Upper lobe of right lung (tissue), 1 donor: ENCODE results near the gene WDR89. TPM values are rescaled to one million over a fixed set of nuclear protein-coding genes. Genes with fewer than 3 reads are reported as not detected.
"Not testable (repeated sequence)": the region's sequence is repeated elsewhere in the genome, so short reads cannot be mapped to it uniquely, and the experiment has no call there.

Experiments used
- ATAC-seq: fragments of 200-7000 bp; cut with Tn5 transposase; one replicate; pipeline ENCODE4 v1.9.1; 2020; ENCODE audit warnings: mild to moderate bottlenecking, moderate library complexity
- DNase-seq: peaks from one replicate; pipeline ENCODE4 v3.0.0-alpha.2; 2020
- H3K27ac ChIP-seq: fragments of 200-600 bp; one replicate; pipeline ENCODE4 v1.8.0; 2022
- H3K27me3 ChIP-seq: fragments of 200-600 bp; one replicate; pipeline ENCODE4 v1.8.0; 2022; ENCODE audit warnings: mild to moderate bottlenecking
- H3K36me3 ChIP-seq: fragments of 200-600 bp; one replicate; pipeline ENCODE4 v1.8.0; 2022
- H3K4me1 ChIP-seq: fragments of 200-600 bp; one replicate; pipeline ENCODE4 v1.8.0; 2022
- H3K4me3 ChIP-seq: fragments of 200-600 bp; one replicate; pipeline ENCODE4 v1.8.0; 2022; ENCODE audit warnings: mild to moderate bottlenecking
- H3K9me3 ChIP-seq: fragments of 200-600 bp; one replicate; pipeline ENCODE4 v1.8.0; 2022
- CTCF ChIP-seq: fragments of 200-600 bp; IDR thresholded peaks from one replicate; pipeline ENCODE4 v1.8.0; 2022; ENCODE audit warnings: antibody characterized with exemption
- intact Hi-C: fragments of 100-400 bp; cut with DNase I; formaldehyde crosslinking; loops from one replicate; pipeline ENCODE4 v1.11.0; 2022
- total RNA-seq: library from RNA; stranded (reverse); fragmentation: NEBNext Ultra II Directional; extraction: Animal tissue kit (Norgen Biotek cat#: 25700); gene quantifications from one replicate; pipeline ENCODE4 v1.2.1, GENCODE V29; 2021
- donor health status: DM: no; HTN: yes; CAD: no; lungs with severe emphysema.

The WDR89 gene
- total RNA-seq, 1 donor from 2014 or later = 12.4 TPM

DNA sequence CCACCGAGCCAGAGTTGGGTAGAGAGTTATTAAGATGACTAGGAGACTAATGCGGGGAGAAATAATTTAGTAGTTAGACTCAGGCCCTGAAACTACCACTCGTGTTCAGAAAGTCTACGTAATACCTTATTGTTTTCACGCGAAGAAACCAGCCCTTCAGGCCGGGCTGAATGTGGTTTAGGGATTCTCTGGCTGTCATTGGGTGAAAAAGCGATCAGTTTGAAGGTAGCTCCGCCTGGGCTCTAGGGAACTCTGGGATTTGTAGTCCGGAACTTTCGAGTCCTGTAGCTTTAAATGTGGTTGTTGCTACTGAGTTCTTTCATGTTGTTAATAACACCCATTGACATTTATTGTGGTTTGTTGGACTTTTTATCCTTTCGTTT, 549 bp upstream of the WDR89 start:
- Histone ChIP-seq H3K27me3 (no peaks in the 10 kb centered on the region), H3K36me3 (no peaks in the 10 kb centered on the region), H3K27ac (peak overlapping the region; percentile 93), H3K4me3 (peak overlapping the region; percentile 68), H3K4me1 (no peaks in the 10 kb centered on the region), H3K9me3 (no peaks in the 10 kb centered on the region)
- peak; percentile 76 for DNase-seq
- intact Hi-C loops = no loop called here
- no peak for TF ChIP-seq CTCF
- ATAC-seq = peak; percentile 82

DNA sequence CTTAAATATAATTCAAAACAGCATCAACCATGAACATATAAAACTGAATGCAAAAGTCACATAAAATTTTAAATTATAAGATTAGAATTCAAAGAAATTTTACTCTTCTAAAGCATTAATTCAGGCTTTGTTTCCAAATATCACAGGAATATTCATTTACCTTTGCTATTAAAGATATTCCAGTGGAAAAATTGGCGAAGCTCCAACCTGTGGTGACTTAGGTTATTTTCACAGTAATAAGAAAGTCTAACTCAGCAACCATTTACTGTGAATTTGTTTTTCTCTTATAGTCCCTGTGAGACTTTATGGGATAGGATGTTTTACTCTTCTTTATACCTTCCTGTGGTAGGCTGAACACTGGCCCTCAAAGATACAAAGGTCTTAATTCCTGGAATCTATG, 3.2 kb downstream of the WDR89 start:
- intact Hi-C loops = no loop called here
- H3K27ac ChIP-seq = no peak overlapping the region

DNA sequence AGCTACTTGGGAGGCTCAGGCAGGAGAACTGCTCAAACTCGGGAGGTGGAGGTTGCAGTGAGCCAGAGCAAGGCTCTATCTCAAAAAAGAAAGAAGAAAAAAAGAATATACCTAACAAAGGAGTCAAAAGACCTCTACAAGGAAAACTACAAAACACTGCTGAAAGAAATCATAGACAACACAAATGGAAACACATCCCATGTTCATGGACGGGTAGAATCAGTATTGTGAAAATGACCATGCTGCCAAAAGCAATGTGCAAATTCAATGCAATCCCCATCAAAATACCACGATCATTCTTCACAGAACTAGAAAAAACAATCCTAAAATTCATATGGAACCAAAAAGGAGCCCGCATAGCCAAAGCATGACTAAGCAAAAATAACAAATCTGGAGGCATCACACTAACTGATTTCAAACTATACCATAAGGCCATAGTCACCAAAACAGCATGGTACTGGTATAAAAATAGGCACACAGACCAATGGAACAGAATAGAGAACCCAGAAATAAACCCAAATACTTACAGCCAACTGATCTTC, 5.5 kb downstream of the WDR89 start:
- intact Hi-C loops, H3K4me1 ChIP-seq, DNase-seq, H3K27ac ChIP-seq, H3K36me3 ChIP-seq, H3K4me3 ChIP-seq, H3K27me3 ChIP-seq, ATAC-seq: not testable (repeated sequence)
- peaks cover 13% of the 10 kb centered on the region for H3K9me3 ChIP-seq

More for the DNA sequence above, 3.2 kb downstream of the WDR89 start:
- no peak for DNase-seq
- Histone ChIP-seq H3K9me3 (peaks cover 13% of the 10 kb centered on the region), H3K27me3 (no peaks in the 10 kb centered on the region), H3K4me1 (peaks cover 2% of the 10 kb centered on the region), H3K36me3 (no peaks in the 10 kb centered on the region), H3K4me3 (no peak overlapping the region)
- ATAC-seq = no peak
- no peak for TF ChIP-seq CTCF

DNA sequence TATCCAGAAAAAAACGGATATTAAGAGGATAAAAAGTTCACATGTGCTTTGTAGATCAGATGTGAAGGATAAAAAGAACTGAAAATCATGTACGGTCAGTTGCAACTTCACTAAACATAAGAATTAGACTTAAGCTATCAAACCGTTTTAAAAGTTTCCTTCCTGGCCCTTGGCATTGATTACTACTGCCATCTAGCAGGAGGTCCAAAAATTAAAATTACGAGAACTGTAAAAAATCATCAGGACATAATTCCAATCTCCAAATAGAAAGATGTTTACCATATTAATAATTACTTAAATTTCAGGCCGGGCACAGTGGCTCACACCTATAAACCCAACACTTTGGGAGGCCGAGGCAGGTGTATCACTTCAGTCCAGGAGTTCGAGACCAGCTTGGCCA, 7.9 kb downstream of the WDR89 start:
- no peak for TF ChIP-seq CTCF
- Histone ChIP-seq H3K4me1 (peaks cover 5% of the 10 kb centered on the region), H3K27ac (no peak overlapping the region), H3K27me3 (no peaks in the 10 kb centered on the region), H3K4me3 (no peak overlapping the region), H3K9me3 (peaks cover 13% of the 10 kb centered on the region), H3K36me3 (no peaks in the 10 kb centered on the region)
- DNase-seq (no peak), ATAC-seq (no peak)
- intact Hi-C loops = no loop called here

DNA sequence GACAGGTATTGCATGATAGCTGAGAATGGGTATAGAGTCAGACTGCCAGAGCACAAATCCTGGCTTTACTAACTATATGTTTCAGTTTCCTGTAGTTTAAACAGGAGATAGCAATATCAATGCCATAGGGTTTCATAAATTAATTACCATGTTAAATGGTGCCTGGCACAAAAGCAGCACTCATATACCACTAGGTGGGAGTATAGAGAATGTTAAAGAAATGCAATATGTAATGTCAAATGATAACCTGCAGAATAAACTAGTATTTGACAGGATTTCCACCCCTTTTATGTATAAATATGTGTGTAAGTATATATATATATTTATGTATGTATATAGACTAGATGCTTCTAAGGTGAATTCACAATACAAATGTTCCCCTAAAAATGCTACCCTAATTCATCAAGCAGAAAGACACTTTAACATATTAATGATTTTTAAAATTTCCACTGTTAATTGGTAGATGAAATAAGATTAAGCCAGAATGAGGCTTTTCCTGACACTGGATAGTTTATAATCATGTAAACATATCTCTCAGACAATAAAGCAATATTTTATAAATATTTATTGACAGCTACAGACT, 8.6 kb downstream of the WDR89 start:
- Histone ChIP-seq H3K9me3 (peaks cover 13% of the 10 kb centered on the region), H3K27ac (no peak overlapping the region), H3K27me3 (no peaks in the 10 kb centered on the region), H3K36me3 (no peaks in the 10 kb centered on the region), H3K4me1 (peaks cover 5% of the 10 kb centered on the region), H3K4me3 (no peak overlapping the region)
- DNase-seq = no peak
- ATAC-seq = peak; percentile 57
- peak; percentile 59 for TF ChIP-seq CTCF
- intact Hi-C loops = no loop called here

GRCh38 chr14:63624701-63625100, 17.0 kb downstream of the WDR89 start:
- Histone ChIP-seq H3K9me3 (no peaks in the 10 kb centered on the region), H3K27ac (no peak overlapping the region), H3K27me3 (no peaks in the 10 kb centered on the region), H3K4me3 (no peak overlapping the region), H3K36me3 (peaks cover 23% of the 10 kb centered on the region), H3K4me1 (no peaks in the 10 kb centered on the region)
- intact Hi-C loops = no loop called here
- TF ChIP-seq CTCF = no peak
- no peak for DNase-seq
- peak; percentile 53 for ATAC-seq
